ENCODE measurements around the gene PIWIL4.

- TF ChIP-seq CTCF (IDR thresholded peaks at IDR 0.05; ENCODE audit: control extremely low read depth in 1 of 3, insufficient read depth in 1 of 3, low read depth in 1 of 3, low read length in 3 of 3), result no peak
- no peak for TF ChIP-seq RFX5 (IDR thresholded peaks at IDR 0.05; ENCODE audit: borderline replicate concordance, low read depth, low read length)
Observed at GRCh38 chr11:94563848-94564467, 3.2 kb upstream of the PIWIL4 start.
